ENCODE results near the gene CARD6. TPM values are rescaled to one million over a fixed set of nuclear protein-coding genes. Genes with fewer than 3 reads are reported as not detected.

CARD6 gene
- total and polyA plus RNA-seq, 10 of the 15 experiments (the other 5 are each of a cell fraction or from before 2014, with no cell fraction given): 0.29 to 1.2 (median 0.62) TPM

- intact Hi-C loops (cut with micrococcal nuclease; ENCODE audit: unreplicated experiment) (loop anchor here (10.0 kb wide), 1 partner anchor 350 kb away; no protein-coding TSS in a partner anchor), in situ Hi-C loops (cut with MboI) (loop anchor here (5.0 to 10.0 kb wide), 4 partner anchors 78 to 1760 kb away; partner anchors contain the start of genes RICTOR, RIMOC1 and TTC33)
- Histone ChIP-seq H3K9me3 (replicated peaks; ENCODE audit: control insufficient read depth, insufficient read depth, low read length) (no peaks in the 10 kb centered on the region), H3K9ac (ENCODE audit: control insufficient read depth, insufficient read depth, low read length) (peak within 1 kb of the TSS; percentile 99), H2AFZ (ENCODE audit: control insufficient read depth, low read depth, low read length) (peak within 1 kb of the TSS; percentile 80), H3K27me3 (replicated peaks in 1 of 2; ENCODE audit: control insufficient read depth in 2 of 2, insufficient read depth in 2 of 2, low read length in 1 of 2) (no peaks in the 10 kb centered on the region), H4K20me1 (ENCODE audit: control insufficient read depth, insufficient read depth) (no peaks in the 10 kb centered on the region; the same call in 1 of the 2 replicates), H3K36me3 (ENCODE audit: control insufficient read depth in 2 of 2, insufficient read depth in 2 of 2, low read length in 1 of 2) (peaks cover 7 to 32% of the 10 kb centered on the region in 2 experiments), H3K4me1 (ENCODE audit: control insufficient read depth, insufficient read depth, low read length) (peaks cover 11% of the 10 kb centered on the region), H3K27ac (ENCODE audit: control insufficient read depth, insufficient read depth) (peak within 1 kb of the TSS; percentile 97), H3K4me2 (ENCODE audit: control insufficient read depth, insufficient read depth) (peak within 1 kb of the TSS; percentile 86), H3K79me2 (ENCODE audit: control insufficient read depth, insufficient read depth, low read length) (peaks cover 47% of the 10 kb centered on the region), H3K4me3 (peak within 1 kb of the TSS; percentile 92)
- ChIA-PET SMC1A (ENCODE audit: uncharacterized antibody, unreplicated experiment) (interaction anchor here (1.1 kb wide), 1 partner anchor 39 kb away, joined by 4 read pairs; no protein-coding TSS in a partner anchor), RAD21 (ENCODE audit: unreplicated experiment) (no interaction called here), CTCF (interaction anchor here (1.7 kb wide), 1 partner anchor 80 kb away, joined by 4 read pairs; the partner anchor contains the start of gene TTC33), POLR2A (interaction anchor here (0.6 kb wide), 1 partner anchor 12 kb away, joined by 6 read pairs; no protein-coding TSS in a partner anchor)
- FAIRE-seq (peak; percentile 87), DNase-seq (ENCODE audit: low read depth, low spot score) (peak; percentile 87), ATAC-seq (peak; percentile 92)
- 6% methylated on average over 61 of the region's 61 CpGs for WGBS (ENCODE audit: insufficient coverage, insufficient replicate concordance, low lambda C conversion rate, missing lambda C conversion rate)
- BruUV-seq (replicated peaks): TSS peak; percentile 100
- TF ChIP-seq JUND (IDR thresholded peaks at IDR 0.05; ENCODE audit: low read depth, low read length) (no peak), SIX5 (IDR thresholded peaks at IDR 0.05; ENCODE audit: low read depth, low read length, severe bottlenecking) (peak; percentile 75), NFYB (IDR thresholded peaks at IDR 0.05; ENCODE audit: insufficient read depth, low read depth, low read length) (no peak), STAT1 (conservative IDR thresholded peaks at IDR 0.05) (peak; percentile 88), ZBTB11 (CRISPR knock-in tag; IDR thresholded peaks at IDR 0.05) (peak; percentile 91), SMAD5 (IDR thresholded peaks at IDR 0.05; ENCODE audit: low read depth) (peak; percentile 99), SMC3 (IDR thresholded peaks at IDR 0.05; ENCODE audit: borderline replicate concordance, low read length) (0 out of 2 replicates have a peak, but pooled peaks have one; percentile 5), EED (IDR thresholded peaks at IDR 0.05; ENCODE audit: low read depth) (peak; percentile 43; the same call in 1 of the 2 replicates), IRF4 (IDR thresholded peaks at IDR 0.05; ENCODE audit: low read depth, low read length) (peak; percentile 84), CREB1 (IDR thresholded peaks at IDR 0.05; ENCODE audit: low read depth) (peak; percentile 89), FOXK2 (IDR thresholded peaks at IDR 0.05) (peak; percentile 82; the same call in 1 of the 2 replicates), NFIC (IDR thresholded peaks at IDR 0.05; ENCODE audit: low read depth, low read length) (peak; percentile 63; the same call in 1 of the 2 replicates), ZBED1 (IDR thresholded peaks at IDR 0.05; ENCODE audit: borderline replicate concordance) (peak; percentile 76; the same call in 1 of the 2 replicates)
- TF ChIP-seq, protein P1, sequence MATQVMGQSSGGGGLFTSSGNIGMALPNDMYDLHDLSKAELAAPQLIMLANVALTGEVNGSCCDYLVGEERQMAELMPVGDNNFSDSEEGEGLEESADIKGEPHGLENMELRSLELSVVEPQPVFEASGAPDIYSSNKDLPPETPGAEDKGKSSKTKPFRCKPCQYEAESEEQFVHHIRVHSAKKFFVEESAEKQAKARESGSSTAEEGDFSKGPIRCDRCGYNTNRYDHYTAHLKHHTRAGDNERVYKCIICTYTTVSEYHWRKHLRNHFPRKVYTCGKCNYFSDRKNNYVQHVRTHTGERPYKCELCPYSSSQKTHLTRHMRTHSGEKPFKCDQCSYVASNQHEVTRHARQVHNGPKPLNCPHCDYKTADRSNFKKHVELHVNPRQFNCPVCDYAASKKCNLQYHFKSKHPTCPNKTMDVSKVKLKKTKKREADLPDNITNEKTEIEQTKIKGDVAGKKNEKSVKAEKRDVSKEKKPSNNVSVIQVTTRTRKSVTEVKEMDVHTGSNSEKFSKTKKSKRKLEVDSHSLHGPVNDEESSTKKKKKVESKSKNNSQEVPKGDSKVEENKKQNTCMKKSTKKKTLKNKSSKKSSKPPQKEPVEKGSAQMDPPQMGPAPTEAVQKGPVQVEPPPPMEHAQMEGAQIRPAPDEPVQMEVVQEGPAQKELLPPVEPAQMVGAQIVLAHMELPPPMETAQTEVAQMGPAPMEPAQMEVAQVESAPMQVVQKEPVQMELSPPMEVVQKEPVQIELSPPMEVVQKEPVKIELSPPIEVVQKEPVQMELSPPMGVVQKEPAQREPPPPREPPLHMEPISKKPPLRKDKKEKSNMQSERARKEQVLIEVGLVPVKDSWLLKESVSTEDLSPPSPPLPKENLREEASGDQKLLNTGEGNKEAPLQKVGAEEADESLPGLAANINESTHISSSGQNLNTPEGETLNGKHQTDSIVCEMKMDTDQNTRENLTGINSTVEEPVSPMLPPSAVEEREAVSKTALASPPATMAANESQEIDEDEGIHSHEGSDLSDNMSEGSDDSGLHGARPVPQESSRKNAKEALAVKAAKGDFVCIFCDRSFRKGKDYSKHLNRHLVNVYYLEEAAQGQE (IDR thresholded peaks at IDR 0.05; ENCODE audit: low read depth, low read length): peak; percentile 33; the same call in 1 of the 2 replicates
Measured at GRCh38 chr5:40834849-40835787, 6.0 kb upstream of the CARD6 start, which contains the start of gene RPL37. Gene RPL37, minus strand, starts transcription at chr5:40835222. Its CDS starts 37 bp downstream, at chr5:40835185.

All from GM12878 (cell line).